Activated naive CD4-positive, alpha-beta T cell treated with anti-CD3 and anti-CD28 coated beads, Interleukin-2, amount 50 U/mL, for 72 hours (primary cell): ENCODE results near the gene PAQR5. TPM values are rescaled to one million over a fixed set of nuclear protein-coding genes. Genes with fewer than 3 reads are reported as not detected.
A peak's percentile ranks its signal among the peaks of the same experiment; 100 is the strongest.

Experiments
- ATAC-seq, 2 donors: fragments of 150-1000 bp; cut with Tn5 transposase; 2 replicates each; pipeline ENCODE4 v1.10.0; 2021; ENCODE audit warnings: mild to moderate bottlenecking in 2 of 2, moderate library complexity in 2 of 2
- DNase-seq, 2 donors: peaks; one replicate each; pipeline ENCODE4 v3.0.0; 2021 to 2022; ENCODE audit warnings: low spot score in 2 of 2
- H3K27ac Mint-ChIP-seq, 2 donors: one replicate each; pipeline ENCODE4 v1.8.0; 2022; ENCODE audit warnings: mild to moderate bottlenecking in 2 of 2, mixed read lengths in 2 of 2
- H3K36me3 Mint-ChIP-seq, 2 donors: one replicate each; pipeline ENCODE4 v1.8.0; 2022; ENCODE audit warnings: mixed read lengths in 2 of 2
- H3K9me3 Mint-ChIP-seq, 2 donors: one replicate each; pipeline ENCODE4 v1.8.0; 2022; ENCODE audit warnings: mixed read lengths in 2 of 2
- total RNA-seq, 2 donors: library from RNA; stranded (reverse); gene quantifications; one replicate each; pipeline ENCODE4 v1.2.3, GENCODE V29; 2022

PAQR5 gene
- total RNA-seq, 2 donors from 2014 or later, result 0.04 TPM; not detected in 1

DNA sequence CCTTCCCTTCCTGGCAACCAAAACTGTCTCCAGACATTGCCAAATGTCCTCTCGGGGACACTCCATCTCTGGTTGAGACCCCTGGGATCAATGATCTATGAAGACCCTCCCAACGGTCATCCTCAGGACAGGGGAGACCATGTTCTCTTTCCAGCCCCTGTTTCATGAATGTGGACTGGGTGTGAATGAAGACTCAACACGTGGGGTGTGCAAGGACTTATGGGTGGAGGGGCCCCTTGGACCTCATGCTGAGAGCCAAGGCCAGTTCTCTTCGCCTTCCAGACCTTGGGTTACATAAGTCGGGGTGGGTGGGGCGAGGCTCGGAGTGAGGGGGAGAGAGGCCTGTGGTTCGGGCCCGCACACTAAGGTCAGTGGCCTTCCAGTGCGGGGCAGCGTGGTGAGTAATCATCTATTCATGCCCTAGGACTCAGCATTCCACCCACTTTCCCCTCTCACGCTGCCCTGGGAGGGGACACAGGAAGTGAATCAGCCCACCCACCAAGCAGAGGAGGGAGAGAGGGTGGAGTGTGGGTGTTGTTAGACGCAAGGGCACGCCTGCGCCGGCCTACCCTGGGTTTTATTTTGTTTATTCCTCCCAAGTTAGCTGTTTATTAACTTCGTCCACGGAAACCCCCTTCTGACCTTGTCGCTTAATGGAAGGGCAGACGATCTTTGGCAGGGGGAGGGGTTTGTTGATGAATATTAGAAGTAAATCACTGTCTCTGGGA is 6.7 kb downstream of the PAQR5 start:
- DNase-seq, result no peak
- no peaks in the 10 kb centered on the region for H3K36me3 Mint-ChIP-seq
- H3K27ac Mint-ChIP-seq, result no peak overlapping the region
- ATAC-seq, result no peak
- H3K9me3 Mint-ChIP-seq, result no peaks in the 10 kb centered on the region

DNA sequence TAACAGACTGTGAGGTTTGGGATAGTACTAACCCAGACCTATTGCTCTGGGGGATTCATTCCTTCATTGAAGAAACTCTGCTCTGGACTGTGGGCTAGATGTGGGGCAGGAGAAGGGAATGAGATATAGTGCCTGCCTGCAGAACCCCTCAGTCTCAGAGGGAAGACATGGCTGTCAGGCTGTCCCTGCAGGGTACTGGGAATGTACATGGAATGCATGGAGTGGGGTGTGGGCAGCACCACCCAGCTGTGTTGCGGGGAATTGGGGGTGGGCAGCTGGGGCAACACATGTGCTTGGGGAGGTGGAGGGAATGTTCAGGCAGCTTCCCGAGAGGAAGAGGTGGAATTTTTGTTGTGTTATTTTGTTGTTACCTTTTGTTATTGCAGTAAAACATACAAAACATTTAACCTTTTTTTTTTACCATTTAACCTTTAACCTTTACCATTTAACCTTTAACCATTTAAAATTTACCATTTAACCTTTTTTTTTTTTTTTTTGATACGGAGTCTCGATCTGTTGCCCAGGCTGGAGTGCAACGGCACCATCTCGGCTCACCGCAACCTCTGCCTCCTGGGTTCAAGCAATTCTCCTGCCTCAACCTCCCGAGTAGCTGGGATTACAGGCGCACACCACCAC is 7.3 kb downstream of the PAQR5 start:
- H3K27ac Mint-ChIP-seq, result no peak overlapping the region
- H3K36me3 Mint-ChIP-seq, result no peaks in the 10 kb centered on the region
- no peak for ATAC-seq
- no peaks in the 10 kb centered on the region for H3K9me3 Mint-ChIP-seq
- no peak for DNase-seq

DNA sequence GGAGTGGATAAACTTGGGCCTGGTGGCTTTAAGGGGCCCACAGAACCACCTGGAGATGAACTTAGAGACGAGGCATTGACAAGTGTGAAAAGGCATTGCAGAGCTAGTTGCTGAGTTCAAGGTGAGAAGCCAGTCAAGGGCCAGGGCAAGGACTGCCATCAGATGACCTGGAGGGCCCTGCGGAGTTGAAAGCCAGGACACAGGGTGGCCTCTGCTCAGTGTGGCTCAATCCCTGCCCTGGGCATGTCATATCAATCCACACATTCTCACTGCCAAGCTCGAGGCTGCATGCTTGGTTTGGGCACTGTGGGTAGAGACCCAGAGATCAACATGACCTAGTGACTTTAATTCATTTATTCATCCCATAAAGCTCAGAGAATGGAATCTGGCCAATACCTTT is 9.2 kb downstream of the PAQR5 start:
- DNase-seq, result no peak
- no peak for ATAC-seq
- Mint-ChIP-seq H3K27ac (no peak overlapping the region), H3K9me3 (no peaks in the 10 kb centered on the region), H3K36me3 (no peaks in the 10 kb centered on the region)

DNA sequence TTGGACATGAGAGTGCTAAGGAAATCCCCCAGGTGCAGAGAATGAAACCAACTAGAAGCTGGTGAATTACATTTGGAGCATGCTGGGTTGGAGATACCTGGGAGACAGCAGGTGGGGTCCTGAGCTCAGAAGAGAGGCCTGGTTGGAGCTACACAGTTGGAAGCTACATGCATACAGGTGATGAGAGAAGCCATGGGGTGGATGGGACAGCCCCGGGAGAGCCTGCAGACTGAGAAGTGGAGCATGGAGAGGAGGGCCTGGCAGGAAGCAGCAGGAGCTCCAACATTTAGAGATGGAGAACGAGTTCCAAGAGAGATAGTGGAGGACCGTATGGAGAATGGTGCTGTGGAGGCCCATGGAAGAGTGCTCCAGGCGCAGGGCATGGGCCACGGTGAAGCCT is 10.2 kb downstream of the PAQR5 start:
- H3K27ac Mint-ChIP-seq, result no peak overlapping the region
- DNase-seq (no peak), ATAC-seq (no peak)
- no peaks in the 10 kb centered on the region for H3K36me3 Mint-ChIP-seq
- no peaks in the 10 kb centered on the region for H3K9me3 Mint-ChIP-seq

DNA sequence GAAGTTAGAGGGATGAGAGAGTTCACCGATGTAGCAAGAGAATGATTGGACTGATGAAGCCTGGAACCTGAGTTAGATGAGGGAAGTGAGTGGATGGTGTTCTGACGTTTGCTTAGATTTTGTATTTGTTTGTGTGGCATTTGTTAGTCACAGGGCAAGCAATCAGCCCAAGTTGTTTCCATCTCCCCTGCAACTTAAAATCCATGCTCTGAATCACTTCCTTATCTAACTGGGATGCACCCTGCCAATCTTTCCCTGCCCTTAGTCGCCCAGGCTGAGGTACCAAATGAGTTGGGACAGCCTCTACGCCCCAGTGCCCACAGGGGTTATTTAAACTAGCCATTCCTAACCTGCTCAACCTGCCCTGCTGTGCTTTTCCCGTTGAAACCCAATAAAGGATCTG is 12.6 kb downstream of the PAQR5 start:
- Mint-ChIP-seq H3K36me3 (no peaks in the 10 kb centered on the region), H3K9me3 (no peaks in the 10 kb centered on the region), H3K27ac (no peak overlapping the region)
- ATAC-seq (no peak), DNase-seq (no peak)

DNA sequence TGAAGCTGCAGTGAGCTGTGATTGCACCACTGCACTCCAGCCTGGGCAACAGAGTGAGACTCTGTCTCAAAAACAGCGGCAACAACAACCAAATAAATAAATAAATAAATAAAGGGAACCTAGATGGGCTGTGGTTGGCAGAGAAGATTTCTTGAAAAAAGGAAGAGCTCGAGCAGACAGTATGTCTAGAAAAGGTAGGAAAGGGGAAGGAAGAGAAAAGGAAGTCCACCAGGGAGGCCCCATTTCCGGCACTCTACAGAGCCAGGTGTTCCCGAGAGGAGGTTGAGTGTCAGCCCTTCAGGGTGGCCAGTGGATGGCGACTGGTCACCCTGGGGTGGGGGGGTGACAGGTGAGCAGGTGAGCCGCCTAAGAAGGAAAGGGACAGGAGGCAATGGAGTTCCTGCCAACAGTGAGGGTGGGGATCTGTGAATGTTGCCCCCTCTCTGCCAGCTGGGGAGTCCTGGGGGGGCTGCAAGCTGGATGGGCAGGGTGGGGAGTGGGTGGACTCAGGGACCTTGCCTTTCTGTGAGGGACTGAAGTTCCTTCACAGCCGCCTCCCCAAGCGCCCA is 14.8 kb downstream of the PAQR5 start:
- Mint-ChIP-seq H3K27ac (no peak overlapping the region), H3K36me3 (no peaks in the 10 kb centered on the region), H3K9me3 (no peaks in the 10 kb centered on the region)
- no peak for ATAC-seq
- no peak for DNase-seq

DNA sequence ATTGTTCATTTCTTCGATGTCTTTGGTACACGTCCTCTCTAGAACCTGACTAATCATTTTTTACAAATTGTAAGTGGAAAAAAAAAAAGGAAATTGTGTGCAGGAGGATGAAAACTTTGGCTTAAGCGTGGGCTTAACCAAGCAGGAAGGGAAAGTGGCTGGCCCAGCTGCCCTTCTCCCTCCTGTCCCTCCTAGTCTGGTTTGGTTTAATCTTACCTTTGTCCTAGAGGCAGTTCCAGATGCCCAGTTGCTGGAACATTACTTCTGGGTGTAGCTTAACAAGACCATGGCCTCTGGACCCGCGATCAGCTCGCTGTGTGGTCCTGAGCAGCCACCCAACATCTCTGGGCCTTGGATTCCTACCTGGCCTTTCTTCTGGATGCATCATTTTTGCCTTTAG is 15.4 kb downstream of the PAQR5 start:
- DNase-seq (no peak), ATAC-seq (no peak)
- Mint-ChIP-seq H3K27ac (no peak overlapping the region), H3K9me3 (no peaks in the 10 kb centered on the region), H3K36me3 (no peaks in the 10 kb centered on the region)

DNA sequence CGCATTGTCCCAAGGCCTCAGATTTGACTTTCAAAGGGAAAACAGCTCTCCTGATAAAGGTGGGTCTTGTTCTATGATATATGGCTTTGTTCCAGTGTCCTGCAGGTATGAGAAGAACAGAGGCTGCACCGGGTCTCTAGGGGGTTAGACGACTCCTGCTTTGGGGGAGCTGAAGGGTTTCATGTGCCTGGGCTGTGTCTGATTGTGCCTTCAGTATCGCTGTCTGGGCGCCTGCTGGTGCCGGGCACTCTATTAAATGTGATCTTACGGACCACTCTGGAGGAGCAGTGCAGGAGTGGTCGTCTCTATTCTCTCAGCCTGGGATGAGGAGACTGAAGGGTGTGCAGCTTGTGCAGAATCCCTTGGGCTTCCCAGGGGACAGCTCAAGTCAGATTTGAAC is 16.0 kb downstream of the PAQR5 start:
- DNase-seq (no peak), ATAC-seq (no peak)
- H3K27ac Mint-ChIP-seq, result no peak overlapping the region
- no peaks in the 10 kb centered on the region for H3K36me3 Mint-ChIP-seq
- H3K9me3 Mint-ChIP-seq, result no peaks in the 10 kb centered on the region

DNA sequence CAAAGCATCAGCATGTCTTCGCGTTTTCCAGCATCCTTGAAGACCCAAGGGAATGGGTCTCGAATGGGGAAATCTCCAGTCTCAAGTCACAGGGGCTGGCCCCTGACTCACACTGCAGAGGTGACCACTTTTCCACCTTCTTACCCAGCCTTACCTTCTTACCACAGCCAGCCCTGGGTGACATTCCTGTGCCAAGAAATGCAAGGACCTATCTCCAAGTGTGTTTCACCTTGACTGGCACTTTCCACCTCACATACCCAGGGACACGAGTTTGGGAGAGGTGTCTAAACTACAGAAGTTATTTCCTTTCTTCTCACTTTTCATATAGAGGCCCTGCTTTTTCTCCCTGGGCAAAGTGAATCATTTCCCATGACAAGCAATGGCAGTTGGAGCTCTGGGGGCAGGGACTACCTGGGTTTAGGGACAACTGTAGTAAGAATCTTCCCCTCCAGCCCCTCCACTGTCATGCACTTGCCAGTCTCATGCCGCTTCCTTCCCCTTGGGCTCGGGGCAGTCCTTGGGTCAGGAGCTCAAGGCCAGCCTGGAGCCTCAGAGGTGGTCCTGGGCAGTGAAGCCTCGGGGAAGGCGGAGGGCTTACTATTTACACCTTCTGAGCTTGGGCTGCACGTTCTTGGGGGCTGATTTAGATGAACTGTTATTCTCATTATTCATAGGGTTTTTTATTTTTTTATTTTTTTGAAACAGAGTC is 16.8 kb downstream of the PAQR5 start:
- Mint-ChIP-seq H3K27ac (no peak overlapping the region), H3K36me3 (no peaks in the 10 kb centered on the region), H3K9me3 (no peaks in the 10 kb centered on the region)
- ATAC-seq (peak in 1 of 2 donors; percentile 34), DNase-seq (no peak)

DNA sequence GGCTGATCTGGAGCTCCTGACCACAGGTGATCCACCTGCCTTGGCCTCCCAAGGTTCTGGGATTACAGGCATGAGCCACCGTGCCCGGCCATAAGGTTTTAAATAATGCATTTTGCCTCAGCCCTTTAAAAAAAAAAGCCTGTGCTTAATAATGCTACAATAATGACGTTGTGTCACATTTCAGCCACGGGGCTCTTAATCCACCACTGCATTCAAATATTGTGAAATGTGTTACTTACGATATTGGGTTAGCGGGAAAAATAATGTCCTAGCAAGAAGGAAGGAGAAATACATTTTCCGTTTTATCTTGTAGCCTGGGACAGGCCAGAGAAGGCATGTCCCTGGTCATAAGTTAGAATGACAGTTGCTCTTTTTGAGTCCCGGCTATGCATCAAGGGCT is 17.6 kb downstream of the PAQR5 start:
- ATAC-seq, result no peak
- H3K9me3 Mint-ChIP-seq, result no peaks in the 10 kb centered on the region
- no peaks in the 10 kb centered on the region for H3K36me3 Mint-ChIP-seq
- no peak overlapping the region for H3K27ac Mint-ChIP-seq
- no peak for DNase-seq

DNA sequence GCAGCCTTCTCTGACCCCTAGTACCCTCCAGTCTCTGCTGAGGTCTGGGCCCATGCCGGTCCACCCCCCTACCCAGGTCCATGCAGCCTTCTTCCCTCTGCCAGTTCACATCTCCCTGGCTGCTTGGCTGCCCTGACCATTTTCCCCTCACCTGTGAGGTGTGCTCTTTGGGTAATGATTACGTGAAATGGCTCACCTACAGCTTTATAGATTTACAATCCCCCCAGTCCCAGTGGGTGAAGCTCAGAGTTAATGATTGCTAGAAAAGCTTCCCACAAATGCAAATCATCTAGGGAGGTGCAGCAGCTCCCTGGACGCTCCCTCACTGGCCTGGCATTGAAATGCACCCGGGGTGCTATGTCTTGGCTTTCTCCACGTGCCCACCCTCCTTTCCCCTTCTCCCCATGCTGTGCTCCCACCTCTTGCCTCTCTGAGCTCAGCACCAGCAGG is 18.7 kb downstream of the PAQR5 start:
- DNase-seq, result no peak
- no peak overlapping the region for H3K27ac Mint-ChIP-seq
- H3K36me3 Mint-ChIP-seq, result no peaks in the 10 kb centered on the region
- no peak for ATAC-seq
- H3K9me3 Mint-ChIP-seq, result no peaks in the 10 kb centered on the region

DNA sequence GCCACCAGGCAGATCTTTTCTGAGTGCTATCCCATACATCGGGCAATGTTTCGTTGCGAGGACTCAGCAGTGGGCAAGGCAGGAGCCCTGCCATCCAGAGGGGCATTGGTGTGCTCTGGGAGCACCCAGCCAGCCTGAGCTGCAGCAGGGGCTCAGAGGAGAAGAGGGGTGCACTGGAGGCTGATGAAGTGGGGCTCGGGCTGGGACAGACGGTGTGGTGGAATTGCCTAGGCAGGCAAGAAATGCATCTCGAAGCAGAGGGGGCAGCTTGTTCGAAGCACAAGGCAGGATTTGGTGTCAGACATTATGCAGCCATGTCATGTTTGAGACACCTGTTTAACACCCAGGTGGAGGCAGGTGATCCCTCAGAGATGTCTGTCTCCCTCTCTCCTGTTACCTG is 19.3 kb downstream of the PAQR5 start:
- ATAC-seq (no peak), DNase-seq (no peak)
- H3K36me3 Mint-ChIP-seq, result no peaks in the 10 kb centered on the region
- no peaks in the 10 kb centered on the region for H3K9me3 Mint-ChIP-seq
- no peak overlapping the region for H3K27ac Mint-ChIP-seq

DNA sequence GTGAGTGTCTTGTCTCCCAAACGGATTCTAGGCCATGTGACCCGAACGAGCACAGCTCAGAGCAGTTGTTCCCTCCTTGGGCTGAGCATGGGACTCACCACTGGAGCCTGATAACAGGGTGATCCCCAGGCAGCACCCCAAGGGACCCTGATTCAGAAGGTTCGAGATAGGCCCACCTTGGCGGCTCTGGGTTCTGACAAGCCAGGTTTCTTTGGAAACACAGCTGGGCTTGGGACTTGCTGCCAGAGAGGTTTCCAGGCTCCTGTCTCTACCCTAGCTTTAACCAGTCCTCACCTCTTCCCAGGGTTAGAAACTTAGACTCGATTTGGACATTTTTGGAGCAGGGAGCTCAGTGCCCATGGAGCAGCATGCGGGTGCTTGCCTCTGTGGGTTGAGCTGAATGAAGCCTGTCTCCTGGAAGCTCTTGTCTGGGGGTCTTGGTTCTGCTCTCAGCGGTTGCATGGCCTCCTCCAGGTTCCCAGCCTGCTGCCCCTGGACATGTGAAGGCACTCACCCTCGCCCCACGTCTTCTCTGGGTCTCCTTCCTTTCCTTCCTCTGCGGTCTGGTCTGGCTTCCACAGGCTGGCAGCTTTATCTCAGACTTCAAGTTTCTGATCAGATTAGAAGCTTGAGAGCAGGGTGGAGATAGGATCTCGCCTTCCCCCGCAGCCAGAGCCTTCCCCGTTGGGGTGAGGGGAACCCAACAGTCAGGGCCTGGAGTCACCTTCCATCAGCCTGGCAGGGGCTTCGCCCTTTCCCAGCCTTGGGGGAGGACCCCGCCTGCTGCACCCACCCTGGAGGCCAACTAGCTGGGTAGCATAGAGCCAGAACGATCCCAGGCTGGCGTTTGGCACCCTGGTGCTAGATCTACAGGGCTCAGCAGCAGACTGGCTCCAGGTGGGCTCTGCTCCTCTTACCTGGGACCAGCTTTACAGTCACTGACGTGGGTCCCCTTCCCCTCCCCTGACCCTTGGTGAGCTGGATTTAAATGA is 21.0 kb downstream of the PAQR5 start:
- Mint-ChIP-seq H3K9me3 (no peaks in the 10 kb centered on the region), H3K36me3 (no peaks in the 10 kb centered on the region), H3K27ac (no peak overlapping the region)
- DNase-seq (no peak), ATAC-seq (no peak)

DNA sequence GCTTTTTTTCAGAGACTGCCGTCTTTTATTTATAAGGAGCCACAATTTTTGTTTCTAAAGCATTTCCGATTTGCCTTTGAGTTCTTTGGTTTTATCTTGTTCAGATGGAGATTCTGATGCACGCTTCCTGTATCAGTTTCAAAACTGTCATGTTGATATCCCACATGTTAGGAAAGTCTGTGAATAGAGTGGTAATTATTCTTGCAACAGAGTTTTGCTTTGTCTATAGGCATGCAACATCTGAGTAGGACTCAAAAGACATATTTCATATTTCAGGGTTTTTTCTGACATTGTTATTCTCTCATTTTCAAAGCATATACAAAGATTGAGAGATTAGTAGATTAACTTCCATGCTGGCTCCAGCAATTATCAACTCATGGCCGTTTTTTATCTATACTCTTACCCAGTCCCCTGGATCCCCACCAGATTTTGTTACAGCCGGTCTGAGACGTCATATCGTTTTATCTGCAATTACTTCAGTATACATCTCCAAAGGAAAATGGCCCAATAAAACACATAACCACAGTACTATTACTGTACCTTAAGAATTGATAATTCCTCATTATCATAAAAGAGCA is 22.4 kb downstream of the PAQR5 start:
- peak; percentile 87 to 98 for ATAC-seq
- Mint-ChIP-seq H3K9me3 (no peaks in the 10 kb centered on the region), H3K36me3 (no peaks in the 10 kb centered on the region), H3K27ac (no peak overlapping the region)
- DNase-seq, result no peak

DNA sequence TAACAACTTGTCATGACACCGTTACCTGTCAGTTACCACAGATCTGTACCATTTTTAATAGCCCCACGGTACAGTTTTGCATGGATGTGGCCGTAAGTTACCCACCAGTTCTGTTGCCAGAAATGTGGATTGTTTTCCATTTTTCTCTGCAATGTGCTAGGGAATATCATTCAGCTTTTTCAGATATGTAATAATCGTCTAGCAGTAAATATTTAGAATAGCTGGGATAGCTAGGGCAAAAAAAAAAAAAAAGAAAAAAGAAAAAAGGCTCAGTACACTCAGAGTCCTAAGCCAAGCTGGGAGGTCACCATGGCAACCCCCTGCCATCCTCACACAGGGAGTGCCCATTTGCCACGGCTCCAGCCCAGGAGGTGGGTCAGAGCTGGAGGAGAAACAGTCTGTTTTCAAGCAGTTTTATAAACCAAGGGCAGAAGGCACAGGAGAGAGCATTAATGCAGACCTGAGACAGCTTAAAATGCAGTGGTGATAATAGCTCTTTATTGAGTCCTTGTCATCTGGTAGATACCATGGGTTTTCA is 25.2 kb downstream of the PAQR5 start:
- H3K27ac Mint-ChIP-seq, result no peak overlapping the region
- DNase-seq (no peak), ATAC-seq (no peak)
- H3K36me3 Mint-ChIP-seq, result no peaks in the 10 kb centered on the region
- H3K9me3 Mint-ChIP-seq, result no peaks in the 10 kb centered on the region

DNA sequence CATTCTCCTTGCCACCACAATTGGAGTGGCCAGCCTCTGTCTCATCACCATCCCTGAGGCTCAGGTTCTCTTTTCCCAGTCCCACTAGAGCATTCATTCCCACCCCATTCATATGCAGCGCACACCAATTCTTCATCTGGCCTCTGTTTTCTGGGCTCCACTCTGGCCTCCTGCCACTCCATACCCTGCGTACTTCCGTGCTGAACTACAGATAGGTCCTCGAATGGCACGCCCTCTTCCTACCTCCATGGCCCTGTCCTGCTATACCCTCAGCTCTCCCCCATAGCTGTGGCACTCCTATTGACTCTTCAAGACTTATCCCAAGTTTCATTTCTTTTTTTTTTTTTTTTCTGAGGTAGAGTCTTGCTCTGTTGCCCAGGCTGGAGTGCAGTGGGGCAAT is 25.9 kb downstream of the PAQR5 start:
- Mint-ChIP-seq H3K27ac (no peak overlapping the region), H3K36me3 (no peaks in the 10 kb centered on the region), H3K9me3 (no peaks in the 10 kb centered on the region)
- ATAC-seq, result no peak
- DNase-seq, result no peak
